C4-2B (cell line): ENCODE measurements around the gene WDR90.
A peak's percentile ranks its signal among the peaks of the same experiment; 100 is the strongest.

Experiments used
- CTCF ChIP-seq: fragments of 450-650 bp; conservative IDR thresholded peaks from 2 replicates; pipeline ENCODE4 v1.5.1; 2017; ENCODE audit warnings: mild to moderate bottlenecking
- ZFX ChIP-seq: fragments of 450-650 bp; IDR thresholded peaks from 2 replicates; pipeline ENCODE4 v1.6.1; 2017

- no peak; the same call in 1 of the 2 replicates for TF ChIP-seq CTCF
- TF ChIP-seq ZFX = 0 out of 2 replicates have a peak, but pooled peaks have one; percentile 26
Observed at GRCh38 chr16:680967-681745, 32.0 kb downstream of the WDR90 start.
